ENCODE results near the gene AOPEP.

AOPEP gene

GRCh38 chr9:95127249-95128176 is 401.0 kb downstream of the AOPEP start:
- peak; percentile 44 to 46 for DNase-seq (ENCODE audit: low read depth in 1 of 2, low spot score in 1 of 2)

- no peak for DNase-seq (ENCODE audit: low read depth in 1 of 2, low spot score in 1 of 2)
Observed at GRCh38 chr9:95128177-95128524, 401.7 kb downstream of the AOPEP start.

- DNase-seq (ENCODE audit: low read depth in 1 of 2, low spot score in 1 of 2) = no peak
Observed at GRCh38 chr9:95129476-95130291, 403.2 kb downstream of the AOPEP start.

GRCh38 chr9:95130484-95130883 is 404.0 kb downstream of the AOPEP start:
- no peak for DNase-seq (ENCODE audit: low read depth in 1 of 2, low spot score in 1 of 2)

- DNase-seq (ENCODE audit: low read depth in 1 of 2, low spot score in 1 of 2) = no peak
Observed at GRCh38 chr9:95131023-95131943, 404.8 kb downstream of the AOPEP start.

- DNase-seq (ENCODE audit: low read depth in 1 of 2, low spot score in 1 of 2) = no peak
Observed at GRCh38 chr9:95132366-95133324, 406.1 kb downstream of the AOPEP start.

- DNase-seq (ENCODE audit: low read depth in 1 of 2, low spot score in 1 of 2) = no peak
Observed at GRCh38 chr9:95133325-95133705, 406.8 kb downstream of the AOPEP start.

GRCh38 chr9:95134457-95134881 is 408.0 kb downstream of the AOPEP start:
- no peak for DNase-seq (ENCODE audit: low read depth in 1 of 2, low spot score in 1 of 2)

- no peak for DNase-seq (ENCODE audit: low read depth in 1 of 2, low spot score in 1 of 2)
Observed at GRCh38 chr9:95135756-95136155, 409.3 kb downstream of the AOPEP start.
